GM21737 (cell line): ENCODE results near the gene METTL27.
"Not testable (repeated sequence)": the region's sequence is repeated elsewhere in the genome, so short reads cannot be mapped to it uniquely, and the experiment has no call there.

Source experiments
- ATAC-seq: cut with Tn5 transposase; IDR thresholded peaks from one replicate; pipeline ENCODE4 v1.9.1; 2021; ENCODE audit warnings: mild to moderate bottlenecking, moderate library complexity; ENCODE audit not compliant: unreplicated experiment

METTL27 gene

GRCh38 chr7:73821597-73822285 is 20.6 kb downstream of the METTL27 start:
- ATAC-seq = not testable (repeated sequence)

GRCh38 chr7:73820013-73820412 is 22.3 kb downstream of the METTL27 start:
- no peak for ATAC-seq

- ATAC-seq = no peak
Measured at GRCh38 chr7:73817121-73817520, 25.2 kb downstream of the METTL27 start.

- no peak for ATAC-seq
Measured at GRCh38 chr7:73815436-73815835, 26.9 kb downstream of the METTL27 start.

GRCh38 chr7:73812996-73813395 is 29.3 kb downstream of the METTL27 start:
- ATAC-seq = no peak

- no peak for ATAC-seq
Measured at GRCh38 chr7:73811760-73812168, 30.6 kb downstream of the METTL27 start.

GRCh38 chr7:73810998-73811360 is 31.3 kb downstream of the METTL27 start:
- ATAC-seq = no peak

- ATAC-seq = no peak
Measured at GRCh38 chr7:73809467-73809951, 32.8 kb downstream of the METTL27 start.

GRCh38 chr7:73802459-73802858 is 39.9 kb downstream of the METTL27 start:
- ATAC-seq = no peak

- ATAC-seq = no peak
Measured at GRCh38 chr7:73801577-73801976, 40.7 kb downstream of the METTL27 start.

- ATAC-seq = no peak
Measured at GRCh38 chr7:73799282-73800141, 42.8 kb downstream of the METTL27 start.

GRCh38 chr7:73797176-73797575 is 45.1 kb downstream of the METTL27 start:
- ATAC-seq = not testable (repeated sequence)

GRCh38 chr7:73796656-73797055 is 45.7 kb downstream of the METTL27 start:
- ATAC-seq = not testable (repeated sequence)

- not testable (repeated sequence) for ATAC-seq
Measured at GRCh38 chr7:73795188-73795587, 47.1 kb downstream of the METTL27 start.

- ATAC-seq = not testable (repeated sequence)
Measured at GRCh38 chr7:73791170-73791690, 51.1 kb downstream of the METTL27 start.

GRCh38 chr7:73789051-73789450 is 53.3 kb downstream of the METTL27 start:
- ATAC-seq = no peak

- ATAC-seq = not testable (repeated sequence)
Measured at GRCh38 chr7:73787786-73788048, 54.6 kb downstream of the METTL27 start.

GRCh38 chr7:73786588-73786987 is 55.7 kb downstream of the METTL27 start:
- ATAC-seq = no peak
